HL-60 (cell line): Measurements from ENCODE around the gene CCNE1.
"Not testable (repeated sequence)": the region's sequence is repeated elsewhere in the genome, so short reads cannot be mapped to it uniquely, and the experiment has no call there.

Experiments used
- DNase-seq, 2 experiments: peaks; one replicate each; pipeline ENCODE4 v3.0.0-alpha.2; 2010 to 2020; ENCODE audit warnings: low read depth in 1 of 2, low spot score in 1 of 2
- H3K27ac ChIP-seq: fragments of 250-450 bp; sonication (Bioruptor Pico); replicated peaks from 2 replicates; pipeline ENCODE4 v1.5.1; 2020; ENCODE audit warnings: mild to moderate bottlenecking, moderate library complexity
- H3K27me3 ChIP-seq: fragments of 250-450 bp; sonication (Bioruptor Pico); 2 replicates; pipeline ENCODE4 v1.5.1; 2021; ENCODE audit warnings: mild to moderate bottlenecking, moderate library complexity; ENCODE audit not compliant: insufficient read depth, poor library complexity, severe bottlenecking
- H3K4me3 ChIP-seq: replicated peaks from 2 replicates; pipeline ENCODE4 v1.5.1; 2011; ENCODE audit warnings: mild to moderate bottlenecking, control low read depth, low read length; ENCODE audit not compliant: insufficient read depth
- GABPA ChIP-seq: IDR thresholded peaks from 2 replicates; pipeline ENCODE4 v1.6.1; 2012; ENCODE audit warnings: low read depth
- POLR2AphosphoS5 ChIP-seq: IDR thresholded peaks from 2 replicates; pipeline ENCODE4 v1.6.1; 2012; ENCODE audit warnings: low read depth
- SPI1 ChIP-seq: IDR thresholded peaks from 2 replicates; pipeline ENCODE4 v1.6.1; 2012; ENCODE audit warnings: low read depth, mild to moderate bottlenecking, borderline replicate concordance
- TF ChIP-seq, protein P1 (sequence below): IDR thresholded peaks from 2 replicates; pipeline ENCODE4 v1.6.1; 2012; ENCODE audit warnings: low read depth; ENCODE audit not compliant: insufficient replicate concordance
- TF ChIP-seq, protein P2 (sequence below): IDR thresholded peaks from one replicate; pipeline ENCODE4 v1.5.1; 2011; ENCODE audit warnings: low read length, control low read depth, inconsistent platforms; ENCODE audit not compliant: insufficient read depth

The CCNE1 gene

DNA sequence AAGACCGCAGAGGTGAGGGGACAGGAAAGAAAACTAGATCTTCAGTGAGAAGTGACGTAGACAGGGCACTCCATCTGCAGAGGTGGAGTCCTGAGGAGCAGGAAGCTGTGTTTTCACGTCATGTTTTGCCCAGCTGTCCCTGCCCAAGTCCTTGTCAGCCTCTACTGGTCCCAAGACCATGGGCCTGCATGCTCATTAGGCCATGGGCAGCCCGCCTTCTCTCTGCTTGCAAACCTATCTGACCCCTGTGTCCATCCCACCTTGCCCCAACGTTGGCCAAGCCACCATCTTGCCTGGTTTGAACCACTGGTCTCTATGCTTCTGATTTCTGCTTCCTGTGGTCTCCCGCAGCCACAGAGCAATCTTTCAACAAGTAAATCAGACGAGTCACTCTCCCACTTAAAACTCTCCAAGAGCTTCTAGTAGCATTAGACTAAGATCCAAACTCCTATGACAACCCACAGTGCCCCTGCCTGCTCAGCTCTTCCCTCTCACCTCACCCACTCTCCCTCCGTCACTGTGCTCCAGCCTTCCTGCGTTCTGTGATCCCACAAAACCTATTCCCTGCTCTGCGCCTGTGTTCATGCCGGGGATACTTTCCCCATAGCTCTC lies 18.6 kb upstream of the CCNE1 start:
- TF ChIP-seq, protein P1, sequence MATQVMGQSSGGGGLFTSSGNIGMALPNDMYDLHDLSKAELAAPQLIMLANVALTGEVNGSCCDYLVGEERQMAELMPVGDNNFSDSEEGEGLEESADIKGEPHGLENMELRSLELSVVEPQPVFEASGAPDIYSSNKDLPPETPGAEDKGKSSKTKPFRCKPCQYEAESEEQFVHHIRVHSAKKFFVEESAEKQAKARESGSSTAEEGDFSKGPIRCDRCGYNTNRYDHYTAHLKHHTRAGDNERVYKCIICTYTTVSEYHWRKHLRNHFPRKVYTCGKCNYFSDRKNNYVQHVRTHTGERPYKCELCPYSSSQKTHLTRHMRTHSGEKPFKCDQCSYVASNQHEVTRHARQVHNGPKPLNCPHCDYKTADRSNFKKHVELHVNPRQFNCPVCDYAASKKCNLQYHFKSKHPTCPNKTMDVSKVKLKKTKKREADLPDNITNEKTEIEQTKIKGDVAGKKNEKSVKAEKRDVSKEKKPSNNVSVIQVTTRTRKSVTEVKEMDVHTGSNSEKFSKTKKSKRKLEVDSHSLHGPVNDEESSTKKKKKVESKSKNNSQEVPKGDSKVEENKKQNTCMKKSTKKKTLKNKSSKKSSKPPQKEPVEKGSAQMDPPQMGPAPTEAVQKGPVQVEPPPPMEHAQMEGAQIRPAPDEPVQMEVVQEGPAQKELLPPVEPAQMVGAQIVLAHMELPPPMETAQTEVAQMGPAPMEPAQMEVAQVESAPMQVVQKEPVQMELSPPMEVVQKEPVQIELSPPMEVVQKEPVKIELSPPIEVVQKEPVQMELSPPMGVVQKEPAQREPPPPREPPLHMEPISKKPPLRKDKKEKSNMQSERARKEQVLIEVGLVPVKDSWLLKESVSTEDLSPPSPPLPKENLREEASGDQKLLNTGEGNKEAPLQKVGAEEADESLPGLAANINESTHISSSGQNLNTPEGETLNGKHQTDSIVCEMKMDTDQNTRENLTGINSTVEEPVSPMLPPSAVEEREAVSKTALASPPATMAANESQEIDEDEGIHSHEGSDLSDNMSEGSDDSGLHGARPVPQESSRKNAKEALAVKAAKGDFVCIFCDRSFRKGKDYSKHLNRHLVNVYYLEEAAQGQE = no peak
- TF ChIP-seq POLR2AphosphoS5 = no peak
- TF ChIP-seq, protein P2, sequence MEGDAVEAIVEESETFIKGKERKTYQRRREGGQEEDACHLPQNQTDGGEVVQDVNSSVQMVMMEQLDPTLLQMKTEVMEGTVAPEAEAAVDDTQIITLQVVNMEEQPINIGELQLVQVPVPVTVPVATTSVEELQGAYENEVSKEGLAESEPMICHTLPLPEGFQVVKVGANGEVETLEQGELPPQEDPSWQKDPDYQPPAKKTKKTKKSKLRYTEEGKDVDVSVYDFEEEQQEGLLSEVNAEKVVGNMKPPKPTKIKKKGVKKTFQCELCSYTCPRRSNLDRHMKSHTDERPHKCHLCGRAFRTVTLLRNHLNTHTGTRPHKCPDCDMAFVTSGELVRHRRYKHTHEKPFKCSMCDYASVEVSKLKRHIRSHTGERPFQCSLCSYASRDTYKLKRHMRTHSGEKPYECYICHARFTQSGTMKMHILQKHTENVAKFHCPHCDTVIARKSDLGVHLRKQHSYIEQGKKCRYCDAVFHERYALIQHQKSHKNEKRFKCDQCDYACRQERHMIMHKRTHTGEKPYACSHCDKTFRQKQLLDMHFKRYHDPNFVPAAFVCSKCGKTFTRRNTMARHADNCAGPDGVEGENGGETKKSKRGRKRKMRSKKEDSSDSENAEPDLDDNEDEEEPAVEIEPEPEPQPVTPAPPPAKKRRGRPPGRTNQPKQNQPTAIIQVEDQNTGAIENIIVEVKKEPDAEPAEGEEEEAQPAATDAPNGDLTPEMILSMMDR = no peak
- H3K4me3 ChIP-seq = no peak overlapping the region
- H3K27me3 ChIP-seq = no peaks in the 10 kb centered on the region
- no peak overlapping the region for H3K27ac ChIP-seq
- no peak for DNase-seq

DNA sequence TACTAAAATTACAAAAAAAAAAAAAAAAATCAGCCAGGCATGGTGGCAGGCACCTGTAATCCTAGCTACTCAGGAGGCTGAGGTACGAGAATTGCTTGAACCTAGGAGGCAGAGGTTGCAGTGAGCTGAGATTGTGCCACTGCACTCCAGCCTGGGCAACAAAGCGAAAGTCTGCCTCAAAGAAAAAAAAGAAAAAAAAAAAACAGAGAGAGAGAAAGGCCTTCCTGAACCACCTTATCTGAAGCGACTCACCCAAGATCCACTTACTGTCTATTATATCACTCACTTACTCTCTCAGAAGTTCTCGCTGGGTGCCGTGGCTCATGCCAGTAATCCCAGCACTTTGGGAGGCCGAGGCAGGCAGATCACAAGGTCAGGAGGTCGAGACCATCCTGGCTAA lies 17.3 kb upstream of the CCNE1 start:
- not testable (repeated sequence) for H3K4me3 ChIP-seq, DNase-seq, H3K27ac ChIP-seq, H3K27me3 ChIP-seq

DNA sequence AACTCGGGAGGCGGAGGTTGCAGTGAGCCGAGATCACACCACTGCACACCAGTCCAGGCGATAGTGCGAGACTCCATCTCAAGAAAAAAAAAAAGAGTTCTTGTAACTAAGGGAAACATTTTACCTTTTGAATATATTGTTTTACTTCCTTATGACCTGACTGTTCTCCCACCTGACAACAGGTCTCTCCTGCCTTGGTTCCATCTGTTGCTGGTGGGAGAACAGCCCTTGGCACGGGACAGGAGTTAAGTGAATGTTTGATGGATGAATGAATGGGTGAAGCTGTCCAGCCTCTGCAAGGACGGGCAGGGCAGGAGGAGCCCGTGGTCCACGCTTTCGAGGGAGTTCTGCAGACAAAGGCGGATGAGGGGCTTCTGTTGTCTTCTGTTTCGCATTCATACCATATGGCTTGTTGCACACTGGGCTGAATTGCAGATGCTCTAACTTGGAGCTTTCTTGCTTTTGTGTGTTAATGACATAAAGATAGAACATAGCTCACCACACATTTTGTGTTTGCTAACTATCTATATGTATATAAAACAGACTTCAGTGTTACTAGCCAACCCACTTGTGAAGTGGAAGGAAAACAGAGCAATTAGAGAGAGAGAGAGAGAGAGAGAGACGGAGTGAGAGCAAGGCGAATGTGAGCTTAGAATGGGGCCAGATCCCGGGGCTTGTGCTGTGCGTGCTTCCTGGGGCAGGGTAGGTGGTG lies 16.2 kb upstream of the CCNE1 start:
- no peak overlapping the region for H3K27ac ChIP-seq
- TF ChIP-seq SPI1 (no peak), POLR2AphosphoS5 (no peak), GABPA (no peak)
- TF ChIP-seq, protein P2 = no peak
- TF ChIP-seq, protein P1 = no peak
- DNase-seq = no peak
- H3K4me3 ChIP-seq = no peak overlapping the region
- no peaks in the 10 kb centered on the region for H3K27me3 ChIP-seq

DNA sequence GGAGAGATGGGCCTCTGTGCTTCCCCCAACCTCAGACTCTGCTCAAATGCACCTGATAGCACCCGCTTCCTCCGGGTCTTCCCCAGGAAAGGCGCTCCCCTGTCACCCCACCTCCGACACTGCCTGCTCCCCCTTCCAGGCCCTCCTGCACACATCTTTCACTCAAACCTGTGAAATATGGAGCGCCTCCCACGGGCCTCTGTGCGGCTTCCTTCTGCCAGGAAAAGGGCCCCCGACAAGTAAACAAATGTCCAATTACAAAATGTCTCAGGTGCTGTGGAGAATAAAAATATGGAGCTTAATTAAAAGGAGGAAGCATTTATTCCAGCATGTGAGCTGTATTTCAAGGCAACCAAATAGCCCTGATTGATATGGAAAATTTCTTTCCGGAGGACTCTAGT lies 15.6 kb upstream of the CCNE1 start:
- TF ChIP-seq POLR2AphosphoS5 (no peak), GABPA (no peak), SPI1 (no peak)
- TF ChIP-seq, protein P1 = no peak
- TF ChIP-seq, protein P2 = no peak
- H3K27me3 ChIP-seq = no peaks in the 10 kb centered on the region

More for the DNA sequence above, 15.6 kb upstream of the CCNE1 start:
- Histone ChIP-seq H3K4me3 (no peak overlapping the region), H3K27ac (no peak overlapping the region)
- no peak for DNase-seq
